ENCODE results near the gene BEX4. TPM values are rescaled to one million over a fixed set of nuclear protein-coding genes. Genes with fewer than 3 reads are reported as not detected.

Gene BEX4
- total RNA-seq, 1 donor from 2014 or later = 46.1 TPM

DNA sequence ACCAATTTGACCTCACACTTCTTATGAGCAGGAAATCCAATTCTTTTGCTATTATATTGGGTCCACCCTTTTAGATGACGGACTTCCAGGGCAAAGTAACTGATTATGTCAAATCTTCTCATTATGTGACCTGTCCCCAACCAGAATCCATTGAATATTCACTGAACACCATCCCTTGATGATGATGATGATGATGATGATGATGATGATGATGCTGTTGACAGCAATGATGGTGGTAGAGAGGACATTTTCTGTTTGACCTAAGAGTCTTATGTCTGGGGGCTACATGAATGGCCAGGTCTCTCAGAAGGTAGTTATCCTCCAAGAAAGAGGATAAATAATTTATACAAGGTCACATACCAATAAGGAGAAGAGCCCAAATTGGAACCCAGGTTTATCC is 34.9 kb downstream of the BEX4 start:
- H3K27ac Mint-ChIP-seq (ENCODE audit: unreplicated experiment) = no peak overlapping the region
- H3K36me3 Mint-ChIP-seq (ENCODE audit: low read depth) = peaks cover 7% of the 10 kb centered on the region
- H3K4me1 Mint-ChIP-seq (ENCODE audit: low read depth) = peaks cover 10% of the 10 kb centered on the region
- H3K9me3 Mint-ChIP-seq (ENCODE audit: low read depth) = no peaks in the 10 kb centered on the region
- no peaks in the 10 kb centered on the region for H3K27me3 Mint-ChIP-seq (ENCODE audit: low read depth)
- H3K4me3 Mint-ChIP-seq (ENCODE audit: unreplicated experiment) = no peak overlapping the region
- TF ChIP-seq, protein P1, sequence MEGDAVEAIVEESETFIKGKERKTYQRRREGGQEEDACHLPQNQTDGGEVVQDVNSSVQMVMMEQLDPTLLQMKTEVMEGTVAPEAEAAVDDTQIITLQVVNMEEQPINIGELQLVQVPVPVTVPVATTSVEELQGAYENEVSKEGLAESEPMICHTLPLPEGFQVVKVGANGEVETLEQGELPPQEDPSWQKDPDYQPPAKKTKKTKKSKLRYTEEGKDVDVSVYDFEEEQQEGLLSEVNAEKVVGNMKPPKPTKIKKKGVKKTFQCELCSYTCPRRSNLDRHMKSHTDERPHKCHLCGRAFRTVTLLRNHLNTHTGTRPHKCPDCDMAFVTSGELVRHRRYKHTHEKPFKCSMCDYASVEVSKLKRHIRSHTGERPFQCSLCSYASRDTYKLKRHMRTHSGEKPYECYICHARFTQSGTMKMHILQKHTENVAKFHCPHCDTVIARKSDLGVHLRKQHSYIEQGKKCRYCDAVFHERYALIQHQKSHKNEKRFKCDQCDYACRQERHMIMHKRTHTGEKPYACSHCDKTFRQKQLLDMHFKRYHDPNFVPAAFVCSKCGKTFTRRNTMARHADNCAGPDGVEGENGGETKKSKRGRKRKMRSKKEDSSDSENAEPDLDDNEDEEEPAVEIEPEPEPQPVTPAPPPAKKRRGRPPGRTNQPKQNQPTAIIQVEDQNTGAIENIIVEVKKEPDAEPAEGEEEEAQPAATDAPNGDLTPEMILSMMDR (IDR thresholded peaks at IDR 0.05) = no peak
- DNase-seq (ENCODE audit: low spot score) = no peak

DNA sequence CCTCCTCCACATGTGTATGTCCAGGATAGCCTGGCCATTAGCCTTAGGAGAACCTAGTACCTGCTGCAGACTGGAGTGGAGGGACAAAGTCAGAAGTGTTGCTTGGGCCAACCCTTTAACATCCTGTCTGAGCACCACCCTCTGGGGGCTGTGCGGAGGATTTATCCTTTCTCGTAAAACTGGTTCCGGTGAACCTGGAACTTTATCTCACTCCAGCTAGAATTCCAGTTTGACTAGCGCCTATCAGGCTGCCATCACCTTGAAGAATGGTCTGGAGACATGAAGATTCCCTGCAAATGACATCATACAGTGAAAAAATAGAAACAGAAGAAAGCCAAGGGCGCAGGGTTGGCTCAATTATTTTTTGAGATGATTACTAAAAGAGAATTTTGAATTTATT is 36.1 kb downstream of the BEX4 start:
- H3K27ac Mint-ChIP-seq (ENCODE audit: unreplicated experiment) = no peak overlapping the region
- peaks cover 7% of the 10 kb centered on the region for H3K36me3 Mint-ChIP-seq (ENCODE audit: low read depth)
- no peak for DNase-seq (ENCODE audit: low spot score)
- no peaks in the 10 kb centered on the region for H3K9me3 Mint-ChIP-seq (ENCODE audit: low read depth)
- H3K4me3 Mint-ChIP-seq (ENCODE audit: unreplicated experiment) = no peak overlapping the region
- H3K4me1 Mint-ChIP-seq (ENCODE audit: low read depth) = peaks cover 10% of the 10 kb centered on the region
- TF ChIP-seq, protein P1 (IDR thresholded peaks at IDR 0.05) = no peak
- no peaks in the 10 kb centered on the region for H3K27me3 Mint-ChIP-seq (ENCODE audit: low read depth)

DNA sequence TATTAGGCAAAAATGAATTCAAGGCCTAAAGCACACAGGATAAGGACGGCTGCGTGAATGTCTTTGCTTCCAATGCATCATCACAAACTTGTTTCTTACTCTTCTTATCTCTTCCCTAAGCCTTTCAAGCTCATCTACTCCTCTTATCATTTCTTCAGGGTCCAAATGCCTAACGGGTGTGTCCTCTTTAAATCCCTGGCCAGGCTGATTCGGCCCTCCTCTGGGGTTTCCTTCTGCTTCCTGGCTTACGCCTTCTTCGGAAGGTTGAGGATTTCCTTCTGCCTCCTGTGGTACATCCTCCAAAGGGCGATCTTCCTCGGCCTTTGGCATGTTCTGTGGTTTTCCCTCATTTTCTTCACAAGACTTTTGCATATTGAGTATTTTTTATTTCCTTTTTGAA is 38.7 kb downstream of the BEX4 start:
- peak overlapping the region; percentile 81 for H3K27ac Mint-ChIP-seq (ENCODE audit: unreplicated experiment)
- H3K4me1 Mint-ChIP-seq (ENCODE audit: low read depth) = peaks cover 10% of the 10 kb centered on the region
- H3K9me3 Mint-ChIP-seq (ENCODE audit: low read depth) = no peaks in the 10 kb centered on the region
- TF ChIP-seq, protein P1 (IDR thresholded peaks at IDR 0.05) = no peak
- DNase-seq (ENCODE audit: low spot score) = no peak
- no peaks in the 10 kb centered on the region for H3K27me3 Mint-ChIP-seq (ENCODE audit: low read depth)
- H3K36me3 Mint-ChIP-seq (ENCODE audit: low read depth) = peaks cover 7% of the 10 kb centered on the region
- peak overlapping the region; percentile 93 for H3K4me3 Mint-ChIP-seq (ENCODE audit: unreplicated experiment)

GRCh38 chrX:103254171-103254824 is 39.4 kb downstream of the BEX4 start:
- Mint-ChIP-seq H3K4me1 (ENCODE audit: low read depth) (peaks cover 10% of the 10 kb centered on the region), H3K9me3 (ENCODE audit: low read depth) (no peaks in the 10 kb centered on the region), H3K4me3 (ENCODE audit: unreplicated experiment) (peak overlapping the region; percentile 93), H3K27me3 (ENCODE audit: low read depth) (peaks cover 5% of the 10 kb centered on the region), H3K36me3 (ENCODE audit: low read depth) (peaks cover 7% of the 10 kb centered on the region), H3K27ac (ENCODE audit: unreplicated experiment) (peak overlapping the region; percentile 81)
- TF ChIP-seq, protein P1 (IDR thresholded peaks at IDR 0.05) = no peak
- DNase-seq (ENCODE audit: low spot score) = no peak

- DNase-seq (ENCODE audit: low spot score) = no peak
These were observed 40.1 kb downstream of the BEX4 start, which contains the start of gene TCEAL8 for GRCh38 chrX:103254921-103255493. TCEAL8 (minus strand) TSS chrX:103255155; CDS start chrX:103253979, 1,176 bp downstream.

More at GRCh38 chrX:103254921-103255493, 40.1 kb downstream of the BEX4 start, which contains the start of gene TCEAL8:
- no peaks in the 10 kb centered on the region for H3K9me3 Mint-ChIP-seq (ENCODE audit: low read depth)
- TF ChIP-seq, protein P1 (IDR thresholded peaks at IDR 0.05) = no peak
- peaks cover 10% of the 10 kb centered on the region for H3K4me1 Mint-ChIP-seq (ENCODE audit: low read depth)
- H3K4me3 Mint-ChIP-seq (ENCODE audit: unreplicated experiment) = peak within 1 kb of the TSS; percentile 93
- H3K36me3 Mint-ChIP-seq (ENCODE audit: low read depth) = peaks cover 7% of the 10 kb centered on the region
- H3K27ac Mint-ChIP-seq (ENCODE audit: unreplicated experiment) = peak within 1 kb of the TSS; percentile 81
- peaks cover 5% of the 10 kb centered on the region for H3K27me3 Mint-ChIP-seq (ENCODE audit: low read depth)

All from chondrocyte (in vitro differentiated cells).